HepG2 (cell line): ENCODE data around the gene DNAJB12. TPM values are rescaled to one million over a fixed set of nuclear protein-coding genes. Genes with fewer than 3 reads are reported as not detected.

Source experiments
- ARHGAP35 ChIP-seq: sonication (generic); formaldehyde crosslinking; IDR thresholded peaks from 2 replicates; pipeline ENCODE4 v1.9.0; 2022; ENCODE audit warnings: mild to moderate bottlenecking, inconsistent platforms, moderate library complexity, missing genetic modification reagents, borderline replicate concordance
- BATF2 ChIP-seq: sonication (generic); formaldehyde crosslinking; IDR thresholded peaks from 2 replicates; pipeline ENCODE4 v1.8.0; 2022; ENCODE audit warnings: mild to moderate bottlenecking, missing genetic modification reagents, moderate library complexity
- HOXA3 ChIP-seq: sonication (generic); formaldehyde crosslinking; IDR thresholded peaks from 2 replicates; pipeline ENCODE4 v1.5.0; 2020; ENCODE audit warnings: missing genetic modification reagents
- KAT7 ChIP-seq: IDR thresholded peaks from 2 replicates; pipeline ENCODE4 v1.6.1; 2018; ENCODE audit warnings: borderline replicate concordance, missing compliant biosample characterization
- NFKB2 ChIP-seq: sonication (generic); formaldehyde crosslinking; IDR thresholded peaks from 2 replicates; pipeline ENCODE4 v1.4.0; 2020; ENCODE audit warnings: missing genetic modification reagents, borderline replicate concordance
- NRL ChIP-seq: sonication (generic); formaldehyde crosslinking; IDR thresholded peaks from 2 replicates; pipeline ENCODE4 v1.5.0; 2020; ENCODE audit warnings: missing genetic modification reagents, mild to moderate bottlenecking, moderate library complexity, borderline replicate concordance
- PRDM4 ChIP-seq: sonication (generic); formaldehyde crosslinking; IDR thresholded peaks from 2 replicates; pipeline ENCODE4 v1.9.0; 2021; ENCODE audit warnings: missing genetic modification reagents, borderline replicate concordance
- SOX13 ChIP-seq, 3 experiments: fragments of 450-650 bp in 1 of 3; sonication (generic) in 1 of 3; formaldehyde crosslinking in 1 of 3; IDR thresholded peaks in 2 of 3; conservative IDR thresholded peaks in 1 of 3; 2 replicates each; pipeline versions ENCODE4 v1.5.0 to v1.6.1; 2016 to 2020; ENCODE audit warnings: antibody characterized with exemption in 1 of 3, mild to moderate bottlenecking in 1 of 3, missing compliant biosample characterization in 1 of 3, missing genetic modification reagents in 1 of 3, moderate library complexity in 1 of 3
- SRSF4 ChIP-seq: fragments of 200-400 bp; formaldehyde crosslinking; IDR thresholded peaks from one replicate; pipeline ENCODE4 v1.6.1; 2018; ENCODE audit warnings: mild to moderate bottlenecking, low read depth, low read length, moderate library complexity; ENCODE audit not compliant: poor library complexity, severe bottlenecking
- THRA ChIP-seq: sonication (generic); formaldehyde crosslinking; IDR thresholded peaks from 2 replicates; pipeline ENCODE4 v1.4.0; 2020; ENCODE audit warnings: missing genetic modification reagents, borderline replicate concordance
- ZBTB33 ChIP-seq: sonication (generic); formaldehyde crosslinking; IDR thresholded peaks from 2 replicates; pipeline ENCODE4 v1.4.0; 2020; ENCODE audit warnings: missing genetic modification reagents
- ZNF337 ChIP-seq: sonication (generic); formaldehyde crosslinking; IDR thresholded peaks from 2 replicates; pipeline ENCODE4 v1.5.1; 2020; ENCODE audit warnings: missing genetic modification reagents, low read depth, mild to moderate bottlenecking, borderline replicate concordance
- ZNF33B ChIP-seq: sonication (generic); formaldehyde crosslinking; IDR thresholded peaks from 2 replicates; pipeline ENCODE4 v1.5.1; 2020; ENCODE audit warnings: mild to moderate bottlenecking, missing genetic modification reagents
- ZNF567 ChIP-seq: sonication (generic); formaldehyde crosslinking; IDR thresholded peaks from 2 replicates; pipeline ENCODE4 v1.8.1; 2023; ENCODE audit warnings: mild to moderate bottlenecking, missing genetic modification reagents, borderline replicate concordance
- ZNF574 ChIP-seq: sonication (generic); formaldehyde crosslinking; IDR thresholded peaks from 2 replicates; pipeline ENCODE4 v1.4.0; 2020; ENCODE audit warnings: missing genetic modification reagents
- ZNF790 ChIP-seq: sonication (generic); formaldehyde crosslinking; IDR thresholded peaks from 2 replicates; pipeline ENCODE4 v1.8.0; 2022; ENCODE audit warnings: missing genetic modification reagents, mild to moderate bottlenecking, borderline replicate concordance
- polyA plus RNA-seq, 8 experiments: library from polyadenylated mRNA; depleted of rRNA in 3 of 8; stranded (reverse) in 7 of 8; unstranded in 1 of 8; fragments of >200 nt; fragmentation: Illumina TruSeq in 4 of 8; extraction: Trizol in 4 of 8; gene quantifications; 2 replicates each; pipeline versions ENCODE4 v1.2.1 to v1.2.3, GENCODE V29; 2011 to 2016; ENCODE audit warnings: low read depth in 4 of 8, missing spikeins in 1 of 8, mixed read lengths in 1 of 8; ENCODE audit not compliant: insufficient read depth in 1 of 8
- total RNA-seq, 5 experiments: library from RNA; depleted of rRNA; stranded (reverse); fragments of >200 nt; fragmentation: Illumina TruSeq; extraction: Trizol; gene quantifications; 2 replicates each; pipeline ENCODE4 v1.2.3, GENCODE V29; 2016; ENCODE audit warnings: low read depth in 1 of 5

Gene DNAJB12
- total and polyA plus RNA-seq, 2 of the 13 experiments (the other 11 are each of a cell fraction or from before 2014, with no cell fraction given), result 10.8 to 18.2 TPM

GRCh38 chr10:72354356-72355213, at the start of gene DNAJB12 (continued):
- no peak for TF ChIP-seq PRDM4
- TF ChIP-seq KAT7 (CRISPR knock-in tag), result peak; percentile 65; the same call in 1 of the 2 replicates
- TF ChIP-seq THRA (CRISPR knock-in tag), result peak; percentile 43; the same call in 1 of the 2 replicates
- TF ChIP-seq ZNF337, result no peak
- no peak for TF ChIP-seq BATF2 (CRISPR knock-in tag)
- 0 out of 2 replicates have a peak, but pooled peaks have one; percentile 72 for TF ChIP-seq ZNF790 (CRISPR knock-in tag)
- TF ChIP-seq NRL (CRISPR knock-in tag), result peak; percentile 91
- peak; percentile 92 for TF ChIP-seq ZNF574
- TF ChIP-seq ARHGAP35 (CRISPR knock-in tag), result peak; percentile 97; the same call in 1 of the 2 replicates
- TF ChIP-seq SOX13 (IDR thresholded peaks at IDR 0.05), result no peak
- peak in 1 of 2 experiments; percentile 36; a peak in 1 of 4 replicates for TF ChIP-seq SOX13 (CRISPR knock-in tag; conservative IDR thresholded peaks at IDR 0.05 in 1 of 2, IDR thresholded peaks at IDR 0.05 in 1 of 2)
- TF ChIP-seq HOXA3 (CRISPR knock-in tag), result peak; percentile 97
- no peak for TF ChIP-seq SRSF4
- peak; percentile 92 for TF ChIP-seq ZNF567 (CRISPR knock-in tag)
- TF ChIP-seq ZBTB33 (CRISPR knock-in tag), result peak; percentile 53; the same call in 1 of the 2 replicates
- 0 out of 2 replicates have a peak, but pooled peaks have one; percentile 31 for TF ChIP-seq ZNF33B (CRISPR knock-in tag)
- TF ChIP-seq NFKB2 (CRISPR knock-in tag), result peak; percentile 93; the same call in 1 of the 2 replicates
